MM.1S (cell line): ENCODE measurements around the gene EGFL8.

Source experiments
- DNase-seq: peaks from one replicate; pipeline ENCODE4 v3.0.0-alpha.2; 2015
- H2AFZ ChIP-seq: fragments of 300-600 bp; sonication (generic); 2 replicates; pipeline ENCODE4 v1.6.0; 2016; ENCODE audit warnings: antibody characterized with exemption, low read length
- H3F3A ChIP-seq: fragments of 300-600 bp; sonication (generic); 2 replicates; pipeline ENCODE4 v1.6.1; 2016; ENCODE audit warnings: mild to moderate bottlenecking, antibody characterized with exemption, low read length, moderate library complexity, mixed read lengths; ENCODE audit not compliant: insufficient read depth
- H3K27ac ChIP-seq: fragments of 300-600 bp; sonication (generic); 2 replicates; pipeline ENCODE4 v1.5.1; 2016; ENCODE audit warnings: mild to moderate bottlenecking, low read length
- H3K27me3 ChIP-seq: fragments of 300-600 bp; sonication (generic); replicated peaks from 2 replicates; pipeline ENCODE4 v1.6.0; 2016; ENCODE audit warnings: low read length; ENCODE audit not compliant: insufficient read depth
- H3K36me3 ChIP-seq: fragments of 300-600 bp; sonication (generic); replicated peaks from 2 replicates; pipeline ENCODE4 v1.6.1; 2016; ENCODE audit warnings: mild to moderate bottlenecking, low read length, mixed read lengths; ENCODE audit not compliant: insufficient read depth
- H3K4me1 ChIP-seq: fragments of 300-600 bp; sonication (generic); 2 replicates; pipeline ENCODE4 v1.6.1; 2016; ENCODE audit warnings: low read length, mixed read lengths
- H3K4me2 ChIP-seq: fragments of 300-600 bp; sonication (generic); 2 replicates; pipeline ENCODE4 v1.6.0; 2016; ENCODE audit warnings: low read depth, low read length
- H3K4me3 ChIP-seq: fragments of 300-600 bp; sonication (generic); 2 replicates; pipeline ENCODE4 v1.5.1; 2016; ENCODE audit warnings: low read length, mixed read lengths
- H3K79me2 ChIP-seq: fragments of 300-600 bp; sonication (generic); 2 replicates; pipeline ENCODE4 v1.6.1; 2016; ENCODE audit warnings: mixed run types, low read length, mixed read lengths
- H3K9ac ChIP-seq: fragments of 300-600 bp; sonication (generic); 2 replicates; pipeline ENCODE4 v1.6.1; 2016; ENCODE audit warnings: low read length, mixed read lengths
- H3K9me2 ChIP-seq: fragments of 300-600 bp; sonication (generic); replicated peaks from 2 replicates; pipeline ENCODE4 v1.6.1; 2016; ENCODE audit warnings: mild to moderate bottlenecking, low read length, mixed read lengths; ENCODE audit not compliant: insufficient read depth
- H3K9me3 ChIP-seq: fragments of 300-600 bp; sonication (generic); replicated peaks from 2 replicates; pipeline ENCODE4 v1.6.1; 2016; ENCODE audit warnings: mild to moderate bottlenecking, low read length, mixed read lengths; ENCODE audit not compliant: insufficient read depth
- H4K20me1 ChIP-seq: fragments of 300-600 bp; sonication (generic); 2 replicates; pipeline ENCODE4 v1.6.1; 2016; ENCODE audit warnings: mild to moderate bottlenecking, low read length, moderate library complexity, mixed read lengths; ENCODE audit not compliant: insufficient read depth
- EZH2 ChIP-seq: fragments of 300-600 bp; sonication (generic); optimal IDR thresholded peaks from 2 replicates; pipeline ENCODE3; 2017; ENCODE audit warnings: low read depth, mild to moderate bottlenecking, antibody characterized with exemption, low read length, mixed read lengths
- EZH2phosphoT487 ChIP-seq: fragments of 300-600 bp; sonication (generic); IDR thresholded peaks from 2 replicates; pipeline ENCODE4 v1.6.1; 2018; ENCODE audit warnings: antibody characterized with exemption, low read length
- TF ChIP-seq, protein P1 (sequence below): fragments of 300-600 bp; sonication (generic); IDR thresholded peaks from 2 replicates; pipeline ENCODE4 v1.5.1; 2016; ENCODE audit warnings: antibody characterized with exemption, low read length, mixed read lengths

Gene EGFL8

DNA sequence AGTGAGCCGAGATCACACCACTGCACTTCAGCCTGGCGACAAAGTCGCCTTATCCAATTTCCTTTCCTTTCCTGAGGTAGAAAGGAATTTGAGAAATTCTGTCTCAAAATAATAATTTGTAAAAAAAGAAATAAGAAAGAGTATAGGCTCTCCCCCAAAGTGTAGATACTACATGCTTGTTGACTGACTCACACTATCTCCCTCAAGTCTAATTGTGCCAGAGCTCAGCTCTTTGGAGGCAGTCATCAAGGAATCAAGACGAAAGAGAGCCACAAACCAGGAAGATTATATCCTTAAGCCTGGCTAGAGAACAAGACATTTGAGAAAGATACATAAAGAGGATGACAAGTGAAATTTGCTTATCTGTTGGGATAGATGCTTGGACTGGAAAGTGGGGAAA, 30.6 kb upstream of the EGFL8 start:
- H3K9me3 ChIP-seq: no peaks in the 10 kb centered on the region
- H3K4me3 ChIP-seq: no peak overlapping the region
- peaks cover 6% of the 10 kb centered on the region for H3K4me1 ChIP-seq
- no peak overlapping the region for H3K27ac ChIP-seq
- no peak overlapping the region for H3K4me2 ChIP-seq
- H4K20me1 ChIP-seq: no peaks in the 10 kb centered on the region
- DNase-seq: no peak
- H2AFZ ChIP-seq: no peak overlapping the region
- H3K79me2 ChIP-seq: peaks cover 10% of the 10 kb centered on the region
- no peaks in the 10 kb centered on the region for H3F3A ChIP-seq
- H3K27me3 ChIP-seq: peaks cover 28% of the 10 kb centered on the region
- H3K9me2 ChIP-seq: no peaks in the 10 kb centered on the region
- no peak for TF ChIP-seq EZH2
- no peak for TF ChIP-seq EZH2phosphoT487
- TF ChIP-seq, protein P1, sequence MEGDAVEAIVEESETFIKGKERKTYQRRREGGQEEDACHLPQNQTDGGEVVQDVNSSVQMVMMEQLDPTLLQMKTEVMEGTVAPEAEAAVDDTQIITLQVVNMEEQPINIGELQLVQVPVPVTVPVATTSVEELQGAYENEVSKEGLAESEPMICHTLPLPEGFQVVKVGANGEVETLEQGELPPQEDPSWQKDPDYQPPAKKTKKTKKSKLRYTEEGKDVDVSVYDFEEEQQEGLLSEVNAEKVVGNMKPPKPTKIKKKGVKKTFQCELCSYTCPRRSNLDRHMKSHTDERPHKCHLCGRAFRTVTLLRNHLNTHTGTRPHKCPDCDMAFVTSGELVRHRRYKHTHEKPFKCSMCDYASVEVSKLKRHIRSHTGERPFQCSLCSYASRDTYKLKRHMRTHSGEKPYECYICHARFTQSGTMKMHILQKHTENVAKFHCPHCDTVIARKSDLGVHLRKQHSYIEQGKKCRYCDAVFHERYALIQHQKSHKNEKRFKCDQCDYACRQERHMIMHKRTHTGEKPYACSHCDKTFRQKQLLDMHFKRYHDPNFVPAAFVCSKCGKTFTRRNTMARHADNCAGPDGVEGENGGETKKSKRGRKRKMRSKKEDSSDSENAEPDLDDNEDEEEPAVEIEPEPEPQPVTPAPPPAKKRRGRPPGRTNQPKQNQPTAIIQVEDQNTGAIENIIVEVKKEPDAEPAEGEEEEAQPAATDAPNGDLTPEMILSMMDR: no peak
- H3K9ac ChIP-seq: no peak overlapping the region
- H3K36me3 ChIP-seq: no peaks in the 10 kb centered on the region

GRCh38 chr6:32137454-32137853, 26.9 kb upstream of the EGFL8 start:
- no peaks in the 10 kb centered on the region for H3K9me2 ChIP-seq
- peaks cover 28% of the 10 kb centered on the region for H3K27me3 ChIP-seq
- no peak overlapping the region for H3K27ac ChIP-seq
- H3K79me2 ChIP-seq: no peaks in the 10 kb centered on the region
- no peak overlapping the region for H3K4me3 ChIP-seq
- no peaks in the 10 kb centered on the region for H3K9me3 ChIP-seq
- H3K36me3 ChIP-seq: no peaks in the 10 kb centered on the region
- H3K9ac ChIP-seq: no peak overlapping the region
- H4K20me1 ChIP-seq: no peaks in the 10 kb centered on the region
- no peak overlapping the region for H2AFZ ChIP-seq
- TF ChIP-seq EZH2phosphoT487: no peak
- no peak for TF ChIP-seq EZH2
- TF ChIP-seq, protein P1: no peak
- H3K4me2 ChIP-seq: no peak overlapping the region
- no peak for DNase-seq
- H3K4me1 ChIP-seq: no peaks in the 10 kb centered on the region
- H3F3A ChIP-seq: no peaks in the 10 kb centered on the region

GRCh38 chr6:32139590-32139989, 24.8 kb upstream of the EGFL8 start:
- Histone ChIP-seq H3K4me3 (no peak overlapping the region), H3F3A (no peaks in the 10 kb centered on the region), H3K9ac (no peak overlapping the region), H3K27me3 (peaks cover 27% of the 10 kb centered on the region), H3K4me1 (no peaks in the 10 kb centered on the region), H3K9me2 (no peaks in the 10 kb centered on the region), H3K36me3 (no peaks in the 10 kb centered on the region), H3K79me2 (no peaks in the 10 kb centered on the region), H2AFZ (no peak overlapping the region), H3K9me3 (no peaks in the 10 kb centered on the region), H4K20me1 (no peaks in the 10 kb centered on the region), H3K27ac (no peak overlapping the region), H3K4me2 (no peak overlapping the region)
- TF ChIP-seq, protein P1: no peak
- TF ChIP-seq EZH2phosphoT487 (no peak), EZH2 (no peak)
- DNase-seq: no peak
